WTC11 (cell line): Measurements from ENCODE around the gene NFS1.

Experiments
- EMX1 ChIP-seq: fragments of 250-450 bp; sonication (Bioruptor Pico); IDR thresholded peaks from 2 replicates; pipeline ENCODE4 v1.8.0; 2021; ENCODE audit warnings: mild to moderate bottlenecking
- IRF2 ChIP-seq: sonication (generic); formaldehyde crosslinking; IDR thresholded peaks from 2 replicates; pipeline ENCODE4 v1.8.0; 2022; ENCODE audit warnings: low read depth, missing genetic modification reagents, borderline replicate concordance
- JUN ChIP-seq: sonication (generic); formaldehyde crosslinking; IDR thresholded peaks from 2 replicates; pipeline ENCODE4 v1.8.0; 2023; ENCODE audit warnings: mild to moderate bottlenecking, missing genetic modification reagents
- TEAD1 ChIP-seq: sonication (generic); formaldehyde crosslinking; IDR thresholded peaks from 2 replicates; pipeline ENCODE4 v1.8.0; 2022; ENCODE audit warnings: mild to moderate bottlenecking, missing genetic modification reagents
- ZNF423 ChIP-seq: fragments of 250-450 bp; sonication (Bioruptor Pico); IDR thresholded peaks from 2 replicates; pipeline ENCODE4 v2.1.2; 2022; ENCODE audit warnings: mild to moderate bottlenecking, moderate library complexity
- TF ChIP-seq, protein P1 (sequence below): sonication (generic); formaldehyde crosslinking; conservative IDR thresholded peaks from 2 replicates; pipeline ENCODE4 v1.8.1; 2022; ENCODE audit warnings: mild to moderate bottlenecking, missing genetic modification reagents
- TF ChIP-seq, protein P2 (sequence below): fragments of 200-600 bp; IDR thresholded peaks from 2 replicates; pipeline ENCODE4 v1.8.0; 2022; ENCODE audit warnings: antibody characterized with exemption
- TF ChIP-seq, protein P3 (sequence below): sonication (generic); formaldehyde crosslinking; IDR thresholded peaks from 2 replicates; pipeline ENCODE4 v1.8.1; 2022; ENCODE audit warnings: mild to moderate bottlenecking, moderate library complexity, missing genetic modification reagents
- TF ChIP-seq, protein P4 (sequence below): sonication (generic); formaldehyde crosslinking; IDR thresholded peaks from 2 replicates; pipeline ENCODE4 v1.8.0; 2022; ENCODE audit warnings: mild to moderate bottlenecking, missing genetic modification reagents
- TF ChIP-seq, protein P5 (sequence below): sonication (generic); formaldehyde crosslinking; IDR thresholded peaks from 2 replicates; pipeline ENCODE4 v1.8.0; 2022; ENCODE audit warnings: missing genetic modification reagents

DNA sequence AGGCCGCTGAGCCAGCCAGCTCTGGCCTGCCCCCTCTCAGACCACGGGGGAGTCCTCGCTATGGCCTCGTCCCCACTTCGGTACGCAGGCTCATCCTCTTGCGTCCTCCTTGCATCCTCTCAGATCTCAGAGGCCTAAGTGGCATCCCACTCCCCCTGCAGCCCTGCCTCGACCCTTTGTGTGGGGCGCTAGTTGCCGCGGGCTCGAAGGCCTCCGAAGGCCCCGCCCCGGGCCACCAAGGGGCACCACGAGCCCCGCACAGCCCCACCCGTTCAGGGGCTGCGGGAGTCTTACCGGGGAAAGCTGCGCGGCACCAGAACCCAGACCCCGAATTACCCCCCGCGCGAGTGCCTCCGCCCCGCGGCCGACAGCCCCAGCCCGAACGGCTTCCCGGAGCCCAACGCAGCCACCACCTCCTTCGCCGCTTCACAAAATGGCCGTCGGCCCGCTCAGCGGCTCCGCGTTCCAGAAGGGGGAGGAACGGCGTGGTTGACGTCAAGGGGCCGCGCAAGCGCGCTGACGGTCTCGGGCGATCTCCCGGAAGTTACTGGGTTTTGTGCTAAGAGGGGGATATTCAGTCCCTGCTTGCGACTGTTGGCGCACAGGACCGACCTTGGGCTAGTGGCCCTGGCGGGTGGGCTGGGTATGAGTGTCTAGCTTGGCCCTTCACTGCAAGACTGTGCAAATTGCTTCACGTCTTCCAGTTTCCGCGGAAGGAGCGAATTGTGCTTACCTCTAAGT, 34.5 kb downstream of the NFS1 start, which contains the start of the genes CPNE1 and RBM12:
- TF ChIP-seq, protein P1, sequence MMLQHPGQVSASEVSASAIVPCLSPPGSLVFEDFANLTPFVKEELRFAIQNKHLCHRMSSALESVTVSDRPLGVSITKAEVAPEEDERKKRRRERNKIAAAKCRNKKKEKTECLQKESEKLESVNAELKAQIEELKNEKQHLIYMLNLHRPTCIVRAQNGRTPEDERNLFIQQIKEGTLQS, result no peak
- TF ChIP-seq, protein P2, sequence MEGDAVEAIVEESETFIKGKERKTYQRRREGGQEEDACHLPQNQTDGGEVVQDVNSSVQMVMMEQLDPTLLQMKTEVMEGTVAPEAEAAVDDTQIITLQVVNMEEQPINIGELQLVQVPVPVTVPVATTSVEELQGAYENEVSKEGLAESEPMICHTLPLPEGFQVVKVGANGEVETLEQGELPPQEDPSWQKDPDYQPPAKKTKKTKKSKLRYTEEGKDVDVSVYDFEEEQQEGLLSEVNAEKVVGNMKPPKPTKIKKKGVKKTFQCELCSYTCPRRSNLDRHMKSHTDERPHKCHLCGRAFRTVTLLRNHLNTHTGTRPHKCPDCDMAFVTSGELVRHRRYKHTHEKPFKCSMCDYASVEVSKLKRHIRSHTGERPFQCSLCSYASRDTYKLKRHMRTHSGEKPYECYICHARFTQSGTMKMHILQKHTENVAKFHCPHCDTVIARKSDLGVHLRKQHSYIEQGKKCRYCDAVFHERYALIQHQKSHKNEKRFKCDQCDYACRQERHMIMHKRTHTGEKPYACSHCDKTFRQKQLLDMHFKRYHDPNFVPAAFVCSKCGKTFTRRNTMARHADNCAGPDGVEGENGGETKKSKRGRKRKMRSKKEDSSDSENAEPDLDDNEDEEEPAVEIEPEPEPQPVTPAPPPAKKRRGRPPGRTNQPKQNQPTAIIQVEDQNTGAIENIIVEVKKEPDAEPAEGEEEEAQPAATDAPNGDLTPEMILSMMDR, result no peak
- TF ChIP-seq, protein P3, sequence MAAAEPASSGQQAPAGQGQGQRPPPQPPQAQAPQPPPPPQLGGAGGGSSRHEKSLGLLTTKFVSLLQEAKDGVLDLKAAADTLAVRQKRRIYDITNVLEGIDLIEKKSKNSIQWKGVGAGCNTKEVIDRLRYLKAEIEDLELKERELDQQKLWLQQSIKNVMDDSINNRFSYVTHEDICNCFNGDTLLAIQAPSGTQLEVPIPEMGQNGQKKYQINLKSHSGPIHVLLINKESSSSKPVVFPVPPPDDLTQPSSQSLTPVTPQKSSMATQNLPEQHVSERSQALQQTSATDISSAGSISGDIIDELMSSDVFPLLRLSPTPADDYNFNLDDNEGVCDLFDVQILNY (CRISPR knock-in tag), result peak; percentile 83; the same call in 1 of the 2 replicates
- TF ChIP-seq IRF2 (CRISPR knock-in tag) (no peak), JUN (CRISPR knock-in tag) (no peak), TEAD1 (CRISPR knock-in tag) (peak; percentile 82; the same call in 1 of the 2 replicates), EMX1 (no peak; the same call in 1 of the 2 replicates), ZNF423 (CRISPR knock-in tag) (no peak)
- TF ChIP-seq, protein P4, sequence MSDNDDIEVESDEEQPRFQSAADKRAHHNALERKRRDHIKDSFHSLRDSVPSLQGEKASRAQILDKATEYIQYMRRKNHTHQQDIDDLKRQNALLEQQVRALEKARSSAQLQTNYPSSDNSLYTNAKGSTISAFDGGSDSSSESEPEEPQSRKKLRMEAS, result peak; percentile 86
- TF ChIP-seq, protein P5, sequence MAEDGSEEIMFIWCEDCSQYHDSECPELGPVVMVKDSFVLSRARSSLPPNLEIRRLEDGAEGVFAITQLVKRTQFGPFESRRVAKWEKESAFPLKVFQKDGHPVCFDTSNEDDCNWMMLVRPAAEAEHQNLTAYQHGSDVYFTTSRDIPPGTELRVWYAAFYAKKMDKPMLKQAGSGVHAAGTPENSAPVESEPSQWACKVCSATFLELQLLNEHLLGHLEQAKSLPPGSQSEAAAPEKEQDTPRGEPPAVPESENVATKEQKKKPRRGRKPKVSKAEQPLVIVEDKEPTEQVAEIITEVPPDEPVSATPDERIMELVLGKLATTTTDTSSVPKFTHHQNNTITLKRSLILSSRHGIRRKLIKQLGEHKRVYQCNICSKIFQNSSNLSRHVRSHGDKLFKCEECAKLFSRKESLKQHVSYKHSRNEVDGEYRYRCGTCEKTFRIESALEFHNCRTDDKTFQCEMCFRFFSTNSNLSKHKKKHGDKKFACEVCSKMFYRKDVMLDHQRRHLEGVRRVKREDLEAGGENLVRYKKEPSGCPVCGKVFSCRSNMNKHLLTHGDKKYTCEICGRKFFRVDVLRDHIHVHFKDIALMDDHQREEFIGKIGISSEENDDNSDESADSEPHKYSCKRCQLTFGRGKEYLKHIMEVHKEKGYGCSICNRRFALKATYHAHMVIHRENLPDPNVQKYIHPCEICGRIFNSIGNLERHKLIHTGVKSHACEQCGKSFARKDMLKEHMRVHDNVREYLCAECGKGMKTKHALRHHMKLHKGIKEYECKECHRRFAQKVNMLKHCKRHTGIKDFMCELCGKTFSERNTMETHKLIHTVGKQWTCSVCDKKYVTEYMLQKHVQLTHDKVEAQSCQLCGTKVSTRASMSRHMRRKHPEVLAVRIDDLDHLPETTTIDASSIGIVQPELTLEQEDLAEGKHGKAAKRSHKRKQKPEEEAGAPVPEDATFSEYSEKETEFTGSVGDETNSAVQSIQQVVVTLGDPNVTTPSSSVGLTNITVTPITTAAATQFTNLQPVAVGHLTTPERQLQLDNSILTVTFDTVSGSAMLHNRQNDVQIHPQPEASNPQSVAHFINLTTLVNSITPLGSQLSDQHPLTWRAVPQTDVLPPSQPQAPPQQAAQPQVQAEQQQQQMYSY (CRISPR knock-in tag), result no peak
